Epithelial cell of esophagus (primary cell): Measurements from ENCODE around the gene CEP95.

Experiments used
- DNase-seq: peaks from one replicate; pipeline ENCODE4 v3.0.0; 2010; ENCODE audit warnings: low read depth
- H3K4me3 ChIP-seq: 2 replicates; pipeline ENCODE4 v1.5.1; 2011; ENCODE audit warnings: mild to moderate bottlenecking, low read length, control low read depth
- TF ChIP-seq, protein P1 (sequence below): IDR thresholded peaks from 2 replicates; pipeline ENCODE4 v1.5.1; 2011; ENCODE audit warnings: low read depth, mild to moderate bottlenecking, low read length, control low read depth, inconsistent platforms; ENCODE audit not compliant: insufficient read depth; ENCODE audit errors: missing control alignments

The CEP95 gene

DNA sequence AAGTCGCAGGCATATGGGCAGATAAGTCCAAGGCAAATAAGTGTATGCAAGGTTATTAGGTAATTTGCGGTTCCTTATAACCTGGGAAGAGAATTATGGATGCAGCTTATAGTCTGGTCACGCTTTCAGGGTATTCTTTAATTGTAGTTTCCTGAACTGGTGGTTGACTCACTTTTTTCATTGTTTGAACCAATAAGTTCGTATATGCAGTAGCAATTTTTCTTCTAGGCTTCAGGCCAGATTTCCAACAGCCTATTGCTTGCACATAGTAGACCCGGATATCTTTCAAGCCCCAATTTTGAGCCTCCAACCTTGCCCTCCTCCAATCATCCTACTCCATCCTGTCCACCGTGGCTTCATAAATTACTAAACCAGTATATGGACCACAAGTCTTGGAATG, 12.8 kb downstream of the CEP95 start:
- TF ChIP-seq, protein P1, sequence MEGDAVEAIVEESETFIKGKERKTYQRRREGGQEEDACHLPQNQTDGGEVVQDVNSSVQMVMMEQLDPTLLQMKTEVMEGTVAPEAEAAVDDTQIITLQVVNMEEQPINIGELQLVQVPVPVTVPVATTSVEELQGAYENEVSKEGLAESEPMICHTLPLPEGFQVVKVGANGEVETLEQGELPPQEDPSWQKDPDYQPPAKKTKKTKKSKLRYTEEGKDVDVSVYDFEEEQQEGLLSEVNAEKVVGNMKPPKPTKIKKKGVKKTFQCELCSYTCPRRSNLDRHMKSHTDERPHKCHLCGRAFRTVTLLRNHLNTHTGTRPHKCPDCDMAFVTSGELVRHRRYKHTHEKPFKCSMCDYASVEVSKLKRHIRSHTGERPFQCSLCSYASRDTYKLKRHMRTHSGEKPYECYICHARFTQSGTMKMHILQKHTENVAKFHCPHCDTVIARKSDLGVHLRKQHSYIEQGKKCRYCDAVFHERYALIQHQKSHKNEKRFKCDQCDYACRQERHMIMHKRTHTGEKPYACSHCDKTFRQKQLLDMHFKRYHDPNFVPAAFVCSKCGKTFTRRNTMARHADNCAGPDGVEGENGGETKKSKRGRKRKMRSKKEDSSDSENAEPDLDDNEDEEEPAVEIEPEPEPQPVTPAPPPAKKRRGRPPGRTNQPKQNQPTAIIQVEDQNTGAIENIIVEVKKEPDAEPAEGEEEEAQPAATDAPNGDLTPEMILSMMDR = no peak
- H3K4me3 ChIP-seq = no peak overlapping the region
- no peak for DNase-seq

DNA sequence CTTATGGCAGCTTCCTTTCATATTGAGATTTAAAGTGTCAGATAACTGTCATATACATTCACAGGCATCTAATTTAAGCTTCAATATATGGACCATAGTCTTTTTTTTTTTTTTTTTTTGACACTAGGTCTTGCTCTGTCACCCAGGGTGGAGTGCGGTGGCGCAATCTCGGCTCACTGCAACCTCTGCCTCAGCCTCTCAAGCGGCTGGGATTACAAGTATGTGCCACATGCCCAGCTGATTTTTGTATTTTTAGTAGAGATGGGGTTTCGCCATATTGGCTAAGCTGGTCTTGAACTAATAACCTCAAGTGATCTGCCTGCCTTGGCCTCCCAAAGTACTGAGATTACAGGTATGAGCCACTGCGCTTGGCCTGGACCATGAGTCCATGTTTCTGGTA, 13.6 kb downstream of the CEP95 start:
- TF ChIP-seq, protein P1 = no peak
- no peak for DNase-seq
- no peak overlapping the region for H3K4me3 ChIP-seq

DNA sequence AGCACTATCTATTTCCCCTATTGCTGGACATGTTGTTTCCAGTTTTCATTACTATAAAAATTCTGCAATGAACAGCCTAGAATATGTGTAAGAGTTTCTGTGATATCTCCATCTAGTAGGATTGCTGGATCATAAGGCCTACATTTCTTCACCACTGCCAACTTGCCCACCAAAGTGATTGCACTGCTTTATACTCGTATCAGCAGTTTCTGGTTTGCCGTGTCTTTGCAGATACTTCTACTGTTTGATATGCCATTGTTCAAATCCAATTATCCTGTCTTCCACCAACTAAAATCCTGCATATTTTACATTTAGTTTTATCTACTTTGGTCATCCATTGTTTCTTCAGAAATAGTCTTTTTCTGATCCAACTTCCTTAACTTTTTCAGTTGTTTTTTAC, 21.1 kb downstream of the CEP95 start:
- no peak for DNase-seq
- TF ChIP-seq, protein P1 = no peak

DNA sequence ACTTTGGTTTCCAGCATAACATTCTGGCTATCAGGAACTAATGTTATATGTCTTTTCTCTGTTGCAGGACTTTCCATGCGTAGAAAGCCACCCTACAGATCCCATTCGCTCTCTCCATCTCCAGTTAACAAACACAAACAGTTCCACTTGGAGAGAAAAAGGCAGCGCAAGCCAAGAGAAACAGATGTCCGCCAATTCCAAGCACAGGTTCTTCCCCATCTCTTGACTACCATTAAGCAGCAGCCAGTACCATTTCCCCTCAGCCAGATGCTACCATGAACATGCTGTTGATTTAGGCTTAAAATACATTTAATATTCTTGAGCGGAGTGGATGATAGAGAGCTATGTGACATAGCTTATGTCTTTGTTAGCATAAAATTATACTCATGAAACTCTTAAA, 22.4 kb downstream of the CEP95 start:
- no peak for DNase-seq
- TF ChIP-seq, protein P1 = no peak
- H3K4me3 ChIP-seq = no peak overlapping the region

More for the DNA sequence above, 21.1 kb downstream of the CEP95 start:
- H3K4me3 ChIP-seq = no peak overlapping the region

DNA sequence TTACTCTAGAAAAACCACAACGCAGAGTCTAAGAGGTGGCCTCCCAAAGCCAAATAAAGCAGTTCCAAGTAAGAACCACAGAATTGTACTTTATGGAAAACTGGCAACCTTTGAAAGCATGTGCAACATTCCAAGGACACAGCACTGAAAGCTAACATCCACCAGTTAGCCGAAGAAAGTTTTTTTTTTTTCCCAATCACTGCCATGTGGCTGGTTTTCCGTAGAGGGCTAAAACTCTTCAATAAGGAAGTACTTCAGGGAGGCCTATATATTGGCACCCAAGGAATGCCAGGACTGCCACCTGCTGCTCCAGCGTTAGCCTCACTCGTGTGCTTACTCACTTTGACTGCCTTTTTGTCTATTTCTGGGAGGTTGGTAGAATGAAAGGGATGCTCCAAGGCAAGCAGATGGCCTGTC, 25.2 kb downstream of the CEP95 start:
- H3K4me3 ChIP-seq = no peak overlapping the region
- no peak for DNase-seq
- TF ChIP-seq, protein P1 = no peak

DNA sequence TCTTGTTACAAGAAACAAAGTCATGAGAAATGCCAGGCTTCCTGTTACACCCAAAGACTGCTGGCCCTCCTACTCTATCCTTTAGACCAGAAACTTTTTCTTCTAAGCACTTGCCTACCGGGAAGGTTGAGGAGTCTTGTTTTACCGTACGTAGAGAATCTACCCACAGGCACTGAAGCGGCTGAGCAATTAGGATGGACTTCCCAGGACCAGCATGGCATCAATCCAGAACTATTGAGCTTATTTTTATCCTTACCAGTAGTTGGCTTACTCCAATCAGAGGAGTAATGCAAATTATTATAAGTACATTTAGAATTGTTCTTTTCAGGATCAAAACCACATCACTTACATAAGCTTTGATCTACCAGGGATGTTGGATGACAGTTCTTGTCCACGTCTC, 25.6 kb downstream of the CEP95 start:
- no peak for DNase-seq
- TF ChIP-seq, protein P1 = no peak
- H3K4me3 ChIP-seq = no peak overlapping the region

DNA sequence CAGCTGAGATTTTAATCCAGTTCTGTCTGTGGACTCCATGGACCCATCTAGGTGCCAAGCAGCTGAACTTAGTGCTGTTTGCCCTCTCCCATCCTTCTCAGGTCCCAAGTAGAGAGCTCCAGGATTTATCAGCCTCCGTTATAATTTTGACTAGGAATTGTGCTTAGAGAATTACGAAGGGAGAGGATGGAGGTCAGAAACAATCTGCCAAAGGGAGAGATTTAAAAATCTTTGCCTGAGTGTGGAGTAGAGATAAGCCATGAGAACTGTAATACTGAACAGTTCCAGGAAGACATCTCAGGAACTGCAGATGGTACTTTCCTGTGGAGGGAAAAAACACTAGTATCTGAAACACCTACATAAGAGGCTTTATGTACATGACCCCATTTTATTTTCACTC, 27.0 kb downstream of the CEP95 start:
- TF ChIP-seq, protein P1 = no peak
- no peak for DNase-seq
- no peak overlapping the region for H3K4me3 ChIP-seq
